SJSA1 (cell line): ENCODE measurements around the gene SRPK3. TPM values are rescaled to one million over a fixed set of nuclear protein-coding genes. Genes with fewer than 3 reads are reported as not detected.
"Not testable (repeated sequence)": the region's sequence is repeated elsewhere in the genome, so short reads cannot be mapped to it uniquely, and the experiment has no call there.

Source experiments
- DNase-seq, 2 experiments: peaks; one replicate each; pipeline ENCODE4 v3.0.0-alpha.2; 2015 to 2020; ENCODE audit warnings: low spot score in 2 of 2, low read depth in 1 of 2
- H3K27ac ChIP-seq: fragments of 250-450 bp; sonication (Bioruptor Pico); 2 replicates; pipeline ENCODE4 v1.5.1; 2020; ENCODE audit warnings: mild to moderate bottlenecking, moderate library complexity
- H3K27me3 ChIP-seq: fragments of 250-450 bp; sonication (Bioruptor Pico); replicated peaks from 2 replicates; pipeline ENCODE4 v1.5.1; 2020; ENCODE audit warnings: mild to moderate bottlenecking, moderate library complexity
- H3K36me3 ChIP-seq: fragments of 250-450 bp; sonication (Bioruptor Pico); 2 replicates; pipeline ENCODE4 v1.5.1; 2020; ENCODE audit warnings: mild to moderate bottlenecking
- H3K4me1 ChIP-seq: fragments of 250-450 bp; sonication (Bioruptor Pico); replicated peaks from 2 replicates; pipeline ENCODE4 v1.6.1; 2021; ENCODE audit warnings: mild to moderate bottlenecking
- H3K4me3 ChIP-seq: fragments of 250-450 bp; sonication (Bioruptor Pico); 2 replicates; pipeline ENCODE4 v1.5.1; 2020; ENCODE audit warnings: mild to moderate bottlenecking
- H3K9me3 ChIP-seq: fragments of 250-450 bp; sonication (Bioruptor Pico); replicated peaks from 2 replicates; pipeline ENCODE4 v1.5.1; 2020; ENCODE audit warnings: mild to moderate bottlenecking
- total RNA-seq: library from RNA; depleted of rRNA; stranded (reverse); fragments of >200 nt; shearing (Covaris generic); gene quantifications from 2 replicates; pipeline ENCODE4 v1.2.3, GENCODE V29; 2014

SRPK3 gene
- total RNA-seq, 1 experiment from 2014 or later = not detected

GRCh38 chrX:153806999-153807575 lies 26.2 kb downstream of the SRPK3 start:
- H3K27me3 ChIP-seq = no peaks in the 10 kb centered on the region
- H3K9me3 ChIP-seq = no peaks in the 10 kb centered on the region
- no peak for DNase-seq
- H3K4me1 ChIP-seq = no peaks in the 10 kb centered on the region
- no peak overlapping the region for H3K27ac ChIP-seq
- H3K36me3 ChIP-seq = no peaks in the 10 kb centered on the region
- H3K4me3 ChIP-seq = no peak overlapping the region

DNA sequence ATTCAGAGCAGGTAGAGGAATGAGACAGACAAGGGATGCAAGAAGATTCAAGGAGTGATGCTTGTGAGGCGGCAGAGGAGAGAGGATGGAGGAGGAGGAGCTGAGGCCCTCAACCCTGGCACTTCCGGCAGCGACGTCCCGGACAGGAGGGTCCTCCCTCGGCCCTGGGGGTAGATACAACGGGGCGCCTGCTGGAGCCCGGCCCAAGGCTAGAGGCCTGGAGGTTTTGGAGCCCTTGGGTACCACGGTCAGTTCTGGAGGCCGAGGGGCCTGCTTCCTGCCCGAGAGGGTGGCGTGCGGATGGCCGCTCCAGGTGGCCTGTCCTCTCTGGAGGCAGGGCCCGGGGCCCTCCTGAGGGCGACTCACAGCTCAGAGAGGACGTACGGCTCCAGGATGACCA lies 27.1 kb downstream of the SRPK3 start:
- Histone ChIP-seq H3K27me3 (no peaks in the 10 kb centered on the region), H3K9me3 (no peaks in the 10 kb centered on the region), H3K27ac (no peak overlapping the region), H3K4me3 (no peak overlapping the region), H3K4me1 (no peaks in the 10 kb centered on the region), H3K36me3 (no peaks in the 10 kb centered on the region)
- no peak for DNase-seq

GRCh38 chrX:153812220-153812619 lies 31.4 kb downstream of the SRPK3 start:
- no peak overlapping the region for H3K27ac ChIP-seq
- no peaks in the 10 kb centered on the region for H3K27me3 ChIP-seq
- no peaks in the 10 kb centered on the region for H3K36me3 ChIP-seq
- no peaks in the 10 kb centered on the region for H3K9me3 ChIP-seq
- H3K4me3 ChIP-seq = no peak overlapping the region
- no peak for DNase-seq
- no peaks in the 10 kb centered on the region for H3K4me1 ChIP-seq

GRCh38 chrX:153813161-153813560 lies 32.3 kb downstream of the SRPK3 start:
- no peaks in the 10 kb centered on the region for H3K27me3 ChIP-seq
- no peaks in the 10 kb centered on the region for H3K36me3 ChIP-seq
- H3K27ac ChIP-seq = no peak overlapping the region
- no peaks in the 10 kb centered on the region for H3K4me1 ChIP-seq
- no peak for DNase-seq
- H3K9me3 ChIP-seq = no peaks in the 10 kb centered on the region
- H3K4me3 ChIP-seq = no peak overlapping the region

GRCh38 chrX:153814591-153815315 lies 33.9 kb downstream of the SRPK3 start:
- Histone ChIP-seq H3K4me1 (peaks cover 5% of the 10 kb centered on the region; the same call in 1 of the 2 replicates), H3K27me3 (no peaks in the 10 kb centered on the region), H3K4me3 (no peak overlapping the region), H3K9me3 (no peaks in the 10 kb centered on the region), H3K27ac (no peak overlapping the region), H3K36me3 (no peaks in the 10 kb centered on the region)
- DNase-seq = no peak

- H3K4me3 ChIP-seq = no peak overlapping the region
- no peak for DNase-seq
- H3K36me3 ChIP-seq = no peaks in the 10 kb centered on the region
- H3K4me1 ChIP-seq = peaks cover 5% of the 10 kb centered on the region; the same call in 1 of the 2 replicates
- no peaks in the 10 kb centered on the region for H3K9me3 ChIP-seq
- no peak overlapping the region for H3K27ac ChIP-seq
- no peaks in the 10 kb centered on the region for H3K27me3 ChIP-seq
Measured at GRCh38 chrX:153816831-153817690, 36.2 kb downstream of the SRPK3 start.

DNA sequence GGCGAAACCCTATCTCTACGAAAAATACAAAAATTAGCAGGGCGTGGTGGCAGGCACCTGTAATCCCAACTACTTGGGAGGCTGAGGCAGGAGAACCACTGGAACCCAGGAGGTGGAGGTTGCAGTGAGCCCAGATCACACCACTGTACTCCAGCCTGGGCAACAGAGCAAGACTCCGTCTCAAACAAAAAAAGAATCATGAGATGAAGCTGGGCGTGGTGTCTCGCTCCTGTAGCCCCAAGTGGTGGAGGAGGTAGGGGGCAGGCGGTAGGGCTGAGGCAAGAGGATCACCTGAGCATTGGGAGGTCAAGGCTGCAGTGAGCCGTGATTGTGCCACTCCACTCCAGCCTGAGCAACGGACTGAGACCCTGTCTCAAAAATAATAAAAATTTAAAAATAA lies 37.2 kb downstream of the SRPK3 start:
- not testable (repeated sequence) for H3K4me3 ChIP-seq, DNase-seq, H3K4me1 ChIP-seq, H3K36me3 ChIP-seq, H3K27ac ChIP-seq, H3K9me3 ChIP-seq, H3K27me3 ChIP-seq

GRCh38 chrX:153818571-153819383 lies 37.9 kb downstream of the SRPK3 start:
- Histone ChIP-seq H3K27me3 (no peaks in the 10 kb centered on the region), H3K27ac (no peak overlapping the region)
- DNase-seq = no peak

DNA sequence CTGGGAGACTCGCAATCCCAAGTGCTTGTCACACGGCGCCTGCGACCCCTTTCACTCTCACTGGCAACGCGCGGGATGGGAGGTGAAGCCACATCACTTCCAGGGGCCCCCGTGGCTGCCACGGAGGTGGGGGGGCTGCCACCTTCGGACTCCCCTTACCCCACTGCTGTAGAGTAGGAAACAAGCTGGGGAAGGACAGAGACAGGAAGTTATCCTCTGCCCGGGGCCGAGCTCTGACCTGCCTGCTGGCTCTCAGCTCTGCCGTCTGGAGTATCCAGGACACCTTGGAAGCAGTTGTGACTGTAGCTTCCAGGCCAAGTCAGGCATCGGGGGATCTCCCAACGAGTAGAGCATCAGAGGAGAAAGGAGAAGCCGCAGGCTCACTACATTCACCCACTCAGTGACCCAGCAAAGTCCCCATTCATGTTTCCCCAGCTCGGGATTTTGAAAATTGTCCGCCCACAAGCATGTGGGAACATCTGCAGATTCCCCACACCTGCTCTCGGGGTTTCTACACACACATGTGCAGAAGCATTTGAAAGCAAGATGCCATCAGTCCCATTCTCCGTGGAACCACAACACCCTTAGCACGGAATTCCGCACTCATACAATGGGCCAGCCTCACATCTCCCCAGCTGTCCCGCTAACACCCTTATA lies 38.7 kb downstream of the SRPK3 start:
- Histone ChIP-seq H3K9me3 (no peaks in the 10 kb centered on the region), H3K36me3 (no peaks in the 10 kb centered on the region), H3K27ac (no peak overlapping the region), H3K4me1 (peaks cover 5% of the 10 kb centered on the region; the same call in 1 of the 2 replicates), H3K4me3 (peak overlapping the region; percentile 12; the same call in 1 of the 2 replicates), H3K27me3 (no peaks in the 10 kb centered on the region)
- no peak for DNase-seq

More at GRCh38 chrX:153818571-153819383, 37.9 kb downstream of the SRPK3 start:
- Histone ChIP-seq H3K4me1 (peaks cover 5% of the 10 kb centered on the region; the same call in 1 of the 2 replicates), H3K4me3 (peak overlapping the region; percentile 12; the same call in 1 of the 2 replicates), H3K9me3 (no peaks in the 10 kb centered on the region), H3K36me3 (no peaks in the 10 kb centered on the region)

- H3K27ac ChIP-seq = no peak overlapping the region
- DNase-seq = no peak
Measured at GRCh38 chrX:153820601-153821000, 39.8 kb downstream of the SRPK3 start.

DNA sequence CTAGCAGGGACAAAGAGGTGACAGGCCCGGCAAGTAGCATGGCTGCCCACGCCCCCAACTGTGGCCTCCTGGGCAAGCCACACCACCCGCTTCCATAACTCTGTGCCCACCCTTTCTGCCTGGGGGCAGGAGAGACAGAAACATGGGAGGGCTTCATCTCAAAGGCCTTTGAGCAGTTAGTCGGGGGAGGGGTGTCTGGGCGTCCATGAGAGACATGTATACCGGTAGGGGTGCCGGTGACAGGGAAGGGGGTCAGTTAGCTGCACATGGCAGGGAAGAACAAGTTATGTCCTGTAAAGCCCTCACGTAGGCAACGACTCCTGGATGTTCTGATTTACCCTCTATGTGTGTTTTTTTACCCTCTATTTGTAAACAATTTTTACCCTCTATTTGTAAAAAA lies 40.2 kb downstream of the SRPK3 start:
- Histone ChIP-seq H3K4me1 (peaks cover 5% of the 10 kb centered on the region; the same call in 1 of the 2 replicates), H3K27ac (no peak overlapping the region), H3K4me3 (no peak overlapping the region), H3K27me3 (no peaks in the 10 kb centered on the region), H3K9me3 (no peaks in the 10 kb centered on the region), H3K36me3 (no peaks in the 10 kb centered on the region)
- DNase-seq = no peak

More at GRCh38 chrX:153820601-153821000, 39.8 kb downstream of the SRPK3 start:
- Histone ChIP-seq H3K4me1 (peaks cover 5% of the 10 kb centered on the region; the same call in 1 of the 2 replicates), H3K9me3 (no peaks in the 10 kb centered on the region), H3K27me3 (no peaks in the 10 kb centered on the region), H3K4me3 (no peak overlapping the region), H3K36me3 (no peaks in the 10 kb centered on the region)

- Histone ChIP-seq H3K36me3 (no peaks in the 10 kb centered on the region), H3K4me3 (no peak overlapping the region), H3K9me3 (no peaks in the 10 kb centered on the region), H3K27me3 (peaks cover 12% of the 10 kb centered on the region), H3K4me1 (peaks cover under 1% of the 10 kb centered on the region; the same call in 1 of the 2 replicates), H3K27ac (no peak overlapping the region)
- no peak for DNase-seq
Measured at GRCh38 chrX:153824348-153824747, 43.5 kb downstream of the SRPK3 start.

DNA sequence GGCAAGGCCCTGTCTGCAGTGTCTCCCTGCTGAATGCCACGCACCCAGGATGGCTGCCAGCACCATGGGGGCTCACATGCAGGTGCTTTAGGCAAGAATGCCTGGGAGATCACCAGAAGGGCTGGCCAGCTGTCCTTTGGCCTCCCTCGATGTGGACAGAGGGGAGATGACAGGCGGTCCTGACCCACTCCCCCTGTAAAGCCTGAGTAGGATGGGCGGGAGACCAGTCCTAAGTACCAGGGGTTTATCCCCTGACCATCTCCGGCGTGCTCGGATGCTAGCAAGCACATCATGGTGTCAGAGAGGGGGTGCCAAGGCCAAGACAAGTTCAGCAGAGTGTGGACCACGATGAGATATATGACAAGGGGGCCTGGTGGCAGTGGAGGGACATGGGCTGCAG lies 44.2 kb downstream of the SRPK3 start:
- Histone ChIP-seq H3K4me3 (no peak overlapping the region), H3K36me3 (no peaks in the 10 kb centered on the region), H3K27me3 (peaks cover 19% of the 10 kb centered on the region), H3K27ac (no peak overlapping the region), H3K9me3 (no peaks in the 10 kb centered on the region), H3K4me1 (no peaks in the 10 kb centered on the region)
- DNase-seq = no peak
